SK-N-SH treated with all-trans-retinoic acid at 6 μM for 48 hours (cell line): ENCODE data around the gene RGS7.
A peak's percentile ranks its signal among the peaks of the same experiment; 100 is the strongest.

Experiments used
- CSRNP3 ChIP-seq: fragments of 250-450 bp; sonication (Bioruptor Pico); IDR thresholded peaks from 2 replicates; pipeline ENCODE4 v1.5.1; 2021; ENCODE audit warnings: mild to moderate bottlenecking, moderate library complexity
- PATZ1 ChIP-seq: fragments of 250-450 bp; sonication (Bioruptor Pico); IDR thresholded peaks from 2 replicates; pipeline ENCODE4 v1.8.0; 2020; ENCODE audit warnings: mild to moderate bottlenecking, moderate library complexity, borderline replicate concordance
- ZFP3 ChIP-seq: fragments of 250-450 bp; sonication (Bioruptor Pico); IDR thresholded peaks from 2 replicates; pipeline ENCODE4 v1.5.0; 2020; ENCODE audit warnings: mild to moderate bottlenecking, moderate library complexity

GRCh38 chr1:240739139-240739538 is 617.9 kb downstream of the RGS7 start:
- TF ChIP-seq ZFP3 (CRISPR knock-in tag) (no peak), PATZ1 (peak; percentile 85), CSRNP3 (CRISPR knock-in tag) (no peak)
